Hepatocyte (in vitro differentiated cells): ENCODE results near the gene PDLIM4. TPM values are rescaled to one million over a fixed set of nuclear protein-coding genes. Genes with fewer than 3 reads are reported as not detected.
A peak's percentile ranks its signal among the peaks of the same experiment; 100 is the strongest.

Experiments used
- DNase-seq: peaks from one replicate; pipeline ENCODE4 v3.0.0-alpha.2; 2016; ENCODE audit warnings: low spot score
- H2AFZ ChIP-seq: fragments of 200-600 bp; sonication (generic); 2 replicates; pipeline ENCODE4 v1.6.0; 2016; ENCODE audit warnings: antibody characterized with exemption, mild to moderate bottlenecking
- H3K27ac ChIP-seq: fragments of 200-600 bp; sonication (generic); 2 replicates; pipeline ENCODE4 v1.5.1; 2016; ENCODE audit warnings: mild to moderate bottlenecking
- H3K27me3 ChIP-seq: fragments of 200-600 bp; sonication (generic); 2 replicates; pipeline ENCODE4 v1.6.1; 2016
- H3K36me3 ChIP-seq: fragments of 200-600 bp; sonication (generic); replicated peaks from 2 replicates; pipeline ENCODE4 v1.5.1; 2016; ENCODE audit warnings: low read depth; ENCODE audit not compliant: insufficient read depth
- H3K4me1 ChIP-seq: fragments of 200-600 bp; sonication (generic); 2 replicates; pipeline ENCODE4 v1.5.1; 2016; ENCODE audit warnings: mild to moderate bottlenecking, moderate library complexity; ENCODE audit not compliant: insufficient read depth
- H3K4me2 ChIP-seq: fragments of 200-600 bp; sonication (generic); 2 replicates; pipeline ENCODE4 v1.6.0; 2016
- H3K4me3 ChIP-seq: fragments of 200-600 bp; sonication (generic); 2 replicates; pipeline ENCODE4 v1.5.1; 2016; ENCODE audit warnings: mild to moderate bottlenecking
- H3K79me2 ChIP-seq: fragments of 200-600 bp; sonication (generic); 2 replicates; pipeline ENCODE4 v1.6.0; 2017; ENCODE audit warnings: mild to moderate bottlenecking
- H3K9me2 ChIP-seq: fragments of 200-600 bp; sonication (generic); replicated peaks from 2 replicates; pipeline ENCODE4 v1.6.0; 2017; ENCODE audit warnings: mild to moderate bottlenecking; ENCODE audit not compliant: insufficient read depth
- H3K9me3 ChIP-seq: fragments of 200-600 bp; sonication (generic); 2 replicates; pipeline ENCODE4 v1.5.1; 2016; ENCODE audit warnings: low read depth, mild to moderate bottlenecking
- H4K20me1 ChIP-seq: fragments of 200-600 bp; sonication (generic); 2 replicates; pipeline ENCODE4 v1.6.0; 2016; ENCODE audit warnings: mild to moderate bottlenecking; ENCODE audit not compliant: insufficient read depth, poor library complexity, severe bottlenecking
- EZH2 ChIP-seq: fragments of 200-600 bp; sonication (generic); IDR thresholded peaks from 2 replicates; pipeline ENCODE4 v1.6.1; 2016; ENCODE audit warnings: antibody characterized with exemption, mild to moderate bottlenecking, borderline replicate concordance
- EZH2phosphoT487 ChIP-seq: fragments of 200-600 bp; sonication (generic); IDR thresholded peaks from one replicate; pipeline ENCODE4 v1.6.1; 2018; ENCODE audit warnings: antibody characterized with exemption, mild to moderate bottlenecking, low read depth, moderate library complexity; ENCODE audit not compliant: unreplicated experiment, severe bottlenecking
- WGBS: methylation state at CpG from one replicate; pipeline ENCODE4 v1.1.6; 2016; ENCODE audit warnings: low lambda C conversion rate; ENCODE audit errors: missing lambda C conversion rate; 5-methylcytosine and 5-hydroxymethylcytosine counted together
- polyA plus RNA-seq: library from polyadenylated mRNA; unstranded; fragments of >200 nt; fragmentation: Nextera tagmentation; extraction: Ambion mirVana; gene quantifications from 2 replicates; pipeline ENCODE4 v1.2.1, GENCODE V29; 2016
- total RNA-seq: library from RNA; depleted of rRNA; stranded (reverse); fragments of >200 nt; gene quantifications from 2 replicates; pipeline ENCODE4 v1.2.3, GENCODE V29; 2014
- TF ChIP-seq, protein P1 (sequence below): fragments of 200-600 bp; sonication (generic); IDR thresholded peaks from 2 replicates; pipeline ENCODE4 v1.5.1; 2016; ENCODE audit warnings: antibody characterized with exemption, mild to moderate bottlenecking; ENCODE audit not compliant: poor library complexity

The PDLIM4 gene
- total and polyA plus RNA-seq, 2 experiments from 2014 or later, result 16.4 to 102 TPM

DNA sequence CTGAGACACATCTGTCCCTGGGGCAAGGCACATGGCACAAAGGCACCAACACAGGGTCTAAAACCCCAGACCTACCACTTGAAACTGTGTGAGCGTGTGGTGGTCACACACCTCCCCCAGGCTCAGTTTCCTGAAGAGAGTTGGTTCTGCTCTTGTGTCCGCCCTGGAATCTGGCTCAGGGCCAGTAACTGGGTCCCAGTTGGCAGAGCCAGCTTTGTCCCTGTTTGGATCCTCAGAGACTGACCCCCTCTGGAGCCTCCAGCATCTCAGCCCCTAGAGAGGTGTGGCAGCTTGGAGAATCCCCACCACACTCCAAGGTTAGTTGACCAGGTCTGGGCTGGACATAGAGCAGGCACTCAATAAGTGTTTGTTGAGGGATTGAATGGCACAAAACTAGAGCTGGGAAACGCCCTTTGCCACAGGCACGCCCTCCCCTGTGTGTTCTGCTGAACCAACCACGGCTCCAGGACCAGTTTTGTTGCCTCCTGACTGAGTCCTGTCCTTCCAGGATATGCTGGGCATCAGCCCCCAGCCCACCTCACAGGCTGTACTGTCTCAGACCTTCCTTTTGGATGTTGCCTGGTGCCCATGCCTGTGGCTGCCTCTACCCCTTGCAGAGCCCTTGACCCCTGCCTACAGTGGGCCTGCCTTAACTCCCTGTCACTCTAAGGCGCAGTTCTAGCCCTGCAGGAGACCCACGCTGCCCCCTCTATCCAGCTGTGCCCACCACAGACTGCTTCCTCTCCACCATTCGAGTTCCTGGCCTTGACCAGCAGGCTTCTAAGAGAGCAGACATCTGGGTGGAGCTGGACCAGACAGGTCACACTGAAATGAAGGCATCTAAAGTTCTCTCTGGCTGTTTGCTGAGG is 3.8 kb upstream of the PDLIM4 start:
- Histone ChIP-seq H3K36me3 (no peaks in the 10 kb centered on the region), H3K27ac (peak overlapping the region; percentile 53), H3K27me3 (no peaks in the 10 kb centered on the region), H3K4me2 (no peak overlapping the region), H2AFZ (no peak overlapping the region), H3K9me3 (no peaks in the 10 kb centered on the region), H3K79me2 (peaks cover 8% of the 10 kb centered on the region), H4K20me1 (no peaks in the 10 kb centered on the region), H3K4me1 (peaks cover 20% of the 10 kb centered on the region), H3K4me3 (no peak overlapping the region), H3K9me2 (no peaks in the 10 kb centered on the region)
- TF ChIP-seq EZH2 (no peak), EZH2phosphoT487 (no peak)
- TF ChIP-seq, protein P1, sequence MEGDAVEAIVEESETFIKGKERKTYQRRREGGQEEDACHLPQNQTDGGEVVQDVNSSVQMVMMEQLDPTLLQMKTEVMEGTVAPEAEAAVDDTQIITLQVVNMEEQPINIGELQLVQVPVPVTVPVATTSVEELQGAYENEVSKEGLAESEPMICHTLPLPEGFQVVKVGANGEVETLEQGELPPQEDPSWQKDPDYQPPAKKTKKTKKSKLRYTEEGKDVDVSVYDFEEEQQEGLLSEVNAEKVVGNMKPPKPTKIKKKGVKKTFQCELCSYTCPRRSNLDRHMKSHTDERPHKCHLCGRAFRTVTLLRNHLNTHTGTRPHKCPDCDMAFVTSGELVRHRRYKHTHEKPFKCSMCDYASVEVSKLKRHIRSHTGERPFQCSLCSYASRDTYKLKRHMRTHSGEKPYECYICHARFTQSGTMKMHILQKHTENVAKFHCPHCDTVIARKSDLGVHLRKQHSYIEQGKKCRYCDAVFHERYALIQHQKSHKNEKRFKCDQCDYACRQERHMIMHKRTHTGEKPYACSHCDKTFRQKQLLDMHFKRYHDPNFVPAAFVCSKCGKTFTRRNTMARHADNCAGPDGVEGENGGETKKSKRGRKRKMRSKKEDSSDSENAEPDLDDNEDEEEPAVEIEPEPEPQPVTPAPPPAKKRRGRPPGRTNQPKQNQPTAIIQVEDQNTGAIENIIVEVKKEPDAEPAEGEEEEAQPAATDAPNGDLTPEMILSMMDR, result no peak
- DNase-seq, result no peak
- 91% methylated on average over 8 of the region's 8 CpGs for WGBS

DNA sequence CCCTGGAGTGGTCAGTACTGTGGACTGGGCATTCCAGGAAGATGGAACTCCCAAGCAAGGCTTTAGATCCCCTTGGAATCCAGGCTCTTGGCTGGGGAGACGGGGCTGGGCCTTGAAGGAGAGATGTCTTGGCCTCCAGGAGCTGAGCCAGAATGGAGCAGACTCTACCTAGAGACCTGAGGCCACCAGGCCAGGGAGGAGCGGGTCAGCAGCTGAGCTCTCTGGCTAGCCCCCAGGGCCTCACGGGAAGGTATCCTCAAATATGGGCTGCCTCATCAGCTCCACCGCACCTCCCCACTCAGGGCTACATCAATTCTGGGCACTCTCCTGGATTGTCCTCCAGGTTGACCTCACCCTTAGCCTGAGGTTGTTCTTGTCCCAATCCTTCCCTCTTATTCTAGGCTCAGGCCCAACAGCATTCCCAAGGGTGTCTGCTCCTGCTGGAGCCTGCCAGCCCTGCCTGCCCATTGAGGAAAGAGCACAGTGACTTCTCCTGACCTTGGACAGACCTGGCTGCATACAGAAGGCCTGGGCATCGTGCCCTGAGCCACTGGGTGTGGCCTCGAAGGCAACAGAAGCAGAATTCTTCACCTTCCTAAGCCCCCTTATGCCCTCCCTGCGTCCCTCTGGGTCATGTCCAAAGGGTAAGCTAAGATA is 3.0 kb upstream of the PDLIM4 start:
- TF ChIP-seq EZH2 (no peak), EZH2phosphoT487 (no peak)
- TF ChIP-seq, protein P1, result no peak
- Histone ChIP-seq H3K4me1 (peaks cover 26% of the 10 kb centered on the region), H3K27ac (no peak overlapping the region), H4K20me1 (no peaks in the 10 kb centered on the region), H3K4me2 (no peak overlapping the region), H3K4me3 (no peak overlapping the region), H3K9me2 (no peaks in the 10 kb centered on the region), H2AFZ (no peak overlapping the region), H3K36me3 (no peaks in the 10 kb centered on the region), H3K9me3 (no peaks in the 10 kb centered on the region), H3K27me3 (no peaks in the 10 kb centered on the region), H3K79me2 (peaks cover 8% of the 10 kb centered on the region)
- WGBS, result 85% methylated on average over 6 of the region's 7 CpGs
- DNase-seq, result no peak

DNA sequence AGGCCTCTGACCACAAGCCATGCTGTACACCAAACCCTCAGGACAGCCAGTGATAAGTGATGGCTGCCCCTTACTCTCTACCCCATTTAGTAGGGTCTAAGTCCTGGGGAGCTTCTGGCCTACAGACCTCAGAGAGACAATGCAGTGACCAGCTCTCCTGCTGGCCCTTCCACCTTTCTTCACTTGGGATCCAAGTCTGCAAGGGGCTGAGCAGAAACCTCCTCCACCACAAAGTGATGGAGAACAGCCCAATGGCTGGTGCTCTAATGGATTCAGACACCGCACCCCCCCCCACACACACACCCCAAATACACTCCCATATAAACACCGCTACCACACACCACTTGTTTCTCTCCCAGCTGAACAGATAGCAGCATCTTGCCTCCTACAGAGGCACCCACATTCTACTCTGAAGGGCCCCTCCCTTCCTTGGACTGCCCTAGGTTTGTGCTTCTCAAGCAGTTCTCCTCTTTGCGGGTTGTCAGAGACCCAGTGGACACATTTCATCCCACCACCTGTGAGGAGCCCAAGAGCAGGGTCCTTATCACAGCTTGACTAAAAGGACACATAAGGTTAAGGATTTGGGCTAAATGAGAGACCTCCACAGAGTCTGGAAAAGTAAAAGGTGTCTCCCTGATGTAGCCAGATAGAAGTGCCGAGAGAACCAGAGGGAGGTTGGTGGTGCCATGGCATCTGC is 1.3 kb upstream of the PDLIM4 start:
- no peaks in the 10 kb centered on the region for H3K9me2 ChIP-seq
- peaks cover 41% of the 10 kb centered on the region for H3K4me1 ChIP-seq
- H3K9me3 ChIP-seq, result no peaks in the 10 kb centered on the region
- H3K79me2 ChIP-seq, result peaks cover 8% of the 10 kb centered on the region
- no peak overlapping the region for H3K4me3 ChIP-seq
- H3K27ac ChIP-seq, result no peak overlapping the region
- no peak for TF ChIP-seq EZH2
- TF ChIP-seq, protein P1, result no peak
- TF ChIP-seq EZH2phosphoT487, result no peak
- H3K27me3 ChIP-seq, result no peaks in the 10 kb centered on the region
- 97% methylated on average over 4 of the region's 4 CpGs for WGBS
- no peak overlapping the region for H3K4me2 ChIP-seq
- H4K20me1 ChIP-seq, result no peaks in the 10 kb centered on the region
- no peak overlapping the region for H2AFZ ChIP-seq
- no peak for DNase-seq
- no peaks in the 10 kb centered on the region for H3K36me3 ChIP-seq
